ENCODE data around the gene SGPL1. TPM values are rescaled to one million over a fixed set of nuclear protein-coding genes. Genes with fewer than 3 reads are reported as not detected.

The SGPL1 gene
- total RNA-seq, 1 experiment from 2014 or later, result 52.6 TPM

GRCh38 chr10:70907637-70908405, 92.1 kb downstream of the SGPL1 start:
- Histone ChIP-seq H2AK5ac (ENCODE audit: insufficient read length, low read length) (no peak overlapping the region), H3K4me1 (ENCODE audit: insufficient read depth, low read length) (no peaks in the 10 kb centered on the region), H3K27ac (ENCODE audit: insufficient read length, low read depth, low read length) (no peak overlapping the region), H3K9me3 (ENCODE audit: control insufficient read depth, low read depth, low read length) (no peaks in the 10 kb centered on the region), H3K4ac (ENCODE audit: low read depth, low read length) (no peak overlapping the region), H3K9ac (ENCODE audit: extremely low read depth, insufficient read length, low read length) (no peak overlapping the region), H3K18ac (ENCODE audit: insufficient read length, low read depth, low read length) (no peak overlapping the region), H2BK12ac (ENCODE audit: insufficient read length, low read depth, low read length) (no peak overlapping the region), H3K23ac (ENCODE audit: insufficient read length, low read depth, low read length) (no peak overlapping the region), H3K14ac (ENCODE audit: insufficient read depth, low read length) (no peak overlapping the region; the same call in 1 of the 2 replicates), H3K56ac (ENCODE audit: insufficient read length, low read depth, low read length) (no peak overlapping the region), H4K8ac (replicated peaks; ENCODE audit: insufficient read length, low read depth, low read length) (no peak overlapping the region), H3K79me1 (ENCODE audit: insufficient read depth, low read depth, low read length, poor library complexity, severe bottlenecking) (no peaks in the 10 kb centered on the region), H3K23me2 (ENCODE audit: insufficient read length, low read depth, low read length, poor library complexity, severe bottlenecking) (no peaks in the 10 kb centered on the region), H4K5ac (ENCODE audit: insufficient read length, low read depth, low read length) (no peak overlapping the region), H2AFZ (ENCODE audit: low read length) (no peak overlapping the region), H4K91ac (ENCODE audit: insufficient read length, low read depth, low read length) (no peak overlapping the region), H3K4me2 (ENCODE audit: insufficient read depth, insufficient read length, low read length) (no peak overlapping the region), H3K79me2 (ENCODE audit: insufficient read depth, low read length) (no peaks in the 10 kb centered on the region), H3K27me3 (ENCODE audit: insufficient read depth, low read length) (no peaks in the 10 kb centered on the region), H2BK20ac (ENCODE audit: low read depth, low read length, poor library complexity, severe bottlenecking) (no peak overlapping the region), H3T11ph (ENCODE audit: low read length) (no peak overlapping the region), H2BK15ac (ENCODE audit: low read depth, low read length) (no peak overlapping the region), H2BK120ac (ENCODE audit: low read depth, low read length, poor library complexity, severe bottlenecking) (no peak overlapping the region), H4K20me1 (ENCODE audit: control insufficient read depth, insufficient read depth, insufficient read length) (peaks cover 4% of the 10 kb centered on the region), H2BK5ac (ENCODE audit: insufficient read length, low read length) (no peak overlapping the region)
- no CpG with 5 or more reads among the region's 16 CpGs for WGBS (ENCODE audit: extremely low coverage, insufficient read length, low lambda C conversion rate)
- Mint-ChIP-seq H3K27me3 (ENCODE audit: low read depth) (peaks cover 4% of the 10 kb centered on the region), H3K4me1 (peaks cover 5 to 8% of the 10 kb centered on the region in 2 experiments), H3K27ac (no peak overlapping the region; a peak in 2 of 7 replicates), H3K9me3 (peaks cover 0 to 2% of the 10 kb centered on the region in 2 experiments; a peak in 1 of 5 replicates), H3K4me3 (no peak overlapping the region), H3K36me3 (ENCODE audit: insufficient read depth in 1 of 3, low read depth in 3 of 3) (no peaks in the 10 kb centered on the region)
- TF ChIP-seq, protein P1, sequence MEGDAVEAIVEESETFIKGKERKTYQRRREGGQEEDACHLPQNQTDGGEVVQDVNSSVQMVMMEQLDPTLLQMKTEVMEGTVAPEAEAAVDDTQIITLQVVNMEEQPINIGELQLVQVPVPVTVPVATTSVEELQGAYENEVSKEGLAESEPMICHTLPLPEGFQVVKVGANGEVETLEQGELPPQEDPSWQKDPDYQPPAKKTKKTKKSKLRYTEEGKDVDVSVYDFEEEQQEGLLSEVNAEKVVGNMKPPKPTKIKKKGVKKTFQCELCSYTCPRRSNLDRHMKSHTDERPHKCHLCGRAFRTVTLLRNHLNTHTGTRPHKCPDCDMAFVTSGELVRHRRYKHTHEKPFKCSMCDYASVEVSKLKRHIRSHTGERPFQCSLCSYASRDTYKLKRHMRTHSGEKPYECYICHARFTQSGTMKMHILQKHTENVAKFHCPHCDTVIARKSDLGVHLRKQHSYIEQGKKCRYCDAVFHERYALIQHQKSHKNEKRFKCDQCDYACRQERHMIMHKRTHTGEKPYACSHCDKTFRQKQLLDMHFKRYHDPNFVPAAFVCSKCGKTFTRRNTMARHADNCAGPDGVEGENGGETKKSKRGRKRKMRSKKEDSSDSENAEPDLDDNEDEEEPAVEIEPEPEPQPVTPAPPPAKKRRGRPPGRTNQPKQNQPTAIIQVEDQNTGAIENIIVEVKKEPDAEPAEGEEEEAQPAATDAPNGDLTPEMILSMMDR (conservative IDR thresholded peaks at IDR 0.05), result no peak
- DNase-seq, result no peak
